Breast epithelium (tissue), 4 donors: ENCODE data around the gene LENG9. TPM values are rescaled to one million over a fixed set of nuclear protein-coding genes. Genes with fewer than 3 reads are reported as not detected.

Experiments used
- DNase-seq, 2 donors: peaks; one replicate each; pipeline ENCODE4 v3.0.0-alpha.2; 2019; ENCODE audit warnings: low spot score in 2 of 2
- H3K27ac ChIP-seq, 2 donors: fragments of 200-600 bp; sonication (generic) in 1 of 2; one replicate each; pipeline ENCODE4 v1.5.1; 2016 to 2019; ENCODE audit warnings: mild to moderate bottlenecking in 1 of 2
- H3K27me3 ChIP-seq, 2 donors: fragments of 200-600 bp; sonication (generic) in 1 of 2; one replicate each; pipeline versions ENCODE4 v1.5.1 to v1.6.0; 2017 to 2019; ENCODE audit warnings: control low read depth in 1 of 2, mild to moderate bottlenecking in 1 of 2
- H3K36me3 ChIP-seq: fragments of 200-600 bp; one replicate; pipeline ENCODE4 v1.5.1; 2019
- H3K4me1 ChIP-seq, 2 donors: fragments of 200-600 bp; sonication (generic); one replicate each; pipeline ENCODE4 v1.5.1; 2016 to 2019; ENCODE audit warnings: control low read depth in 1 of 2
- H3K4me3 ChIP-seq, 3 donors: fragments of 200-600 bp; sonication (generic); 1 replicate in 2 of 3; 2 replicates in 1 of 3; pipeline ENCODE4 v1.5.1; 2016 to 2019; ENCODE audit warnings: mild to moderate bottlenecking in 3 of 3, moderate library complexity in 2 of 3
- H3K9me3 ChIP-seq, 2 donors: fragments of 200-600 bp; sonication (generic) in 1 of 2; one replicate each; pipeline ENCODE4 v1.5.1; 2016 to 2019; ENCODE audit warnings: control low read depth in 1 of 2
- POLR2A ChIP-seq: fragments of 450-650 bp; IDR thresholded peaks from one replicate; pipeline ENCODE4 v1.6.1; 2016; ENCODE audit warnings: antibody characterized with exemption, mild to moderate bottlenecking, moderate library complexity
- POLR2AphosphoS5 ChIP-seq, 3 donors: sonication (generic); formaldehyde crosslinking; IDR thresholded peaks; one replicate each; pipeline ENCODE4 v1.6.1; 2017; ENCODE audit warnings: antibody characterized with exemption in 3 of 3
- intact Hi-C: fragments of 100-400 bp; cut with DNase I; formaldehyde crosslinking; loops from one replicate; pipeline ENCODE4 v1.15.1; 2023; ENCODE audit warnings: low total_unique reads
- total RNA-seq, 3 donors: library from RNA; depleted of rRNA; stranded (reverse); fragments of >200 nt; gene quantifications; one replicate each; pipeline ENCODE4 v1.1.0, GENCODE V29; 2016
- TF ChIP-seq, protein P1 (sequence below), 3 donors: fragments of 450-650 bp; IDR thresholded peaks; one replicate each; pipeline ENCODE4 v1.5.1; 2016 to 2017; ENCODE audit warnings: antibody characterized with exemption in 3 of 3, mild to moderate bottlenecking in 3 of 3, moderate library complexity in 3 of 3

LENG9 gene
- total RNA-seq, 3 donors from 2014 or later = 4.5 to 8.2 (median 4.8) TPM

DNA sequence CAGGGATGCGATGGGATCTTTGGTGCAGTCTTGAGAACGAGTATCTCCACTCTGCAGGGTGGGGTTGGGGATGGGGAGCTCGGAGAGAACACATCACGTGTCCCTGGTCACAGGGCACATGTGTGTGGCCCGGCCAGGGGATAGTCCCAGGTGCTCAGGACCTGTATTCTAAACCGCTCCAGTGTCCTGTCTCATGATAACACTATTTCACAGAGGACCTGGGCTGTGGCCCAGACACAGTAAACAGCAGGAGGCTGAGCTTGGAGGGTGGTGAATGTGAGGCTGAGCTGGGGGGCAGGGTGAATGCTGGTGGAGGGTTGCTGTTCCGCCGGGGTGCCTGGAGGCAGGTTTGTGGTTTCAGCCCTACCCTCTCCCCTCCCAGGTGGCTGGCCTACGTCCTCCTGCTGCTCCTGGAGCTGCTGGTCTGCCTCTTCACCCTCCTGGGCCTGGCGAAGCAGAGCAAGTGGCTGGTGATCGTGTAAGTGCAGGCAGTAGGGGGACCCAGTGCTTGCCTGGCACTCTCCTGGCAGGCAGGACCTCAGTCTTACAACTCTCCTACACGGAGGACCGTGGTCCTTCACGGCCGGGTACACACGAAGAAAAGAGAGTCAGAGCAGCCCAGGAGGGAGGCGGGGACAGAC lies 37.2 kb downstream of the LENG9 start:
- Histone ChIP-seq H3K9me3 (no peaks in the 10 kb centered on the region), H3K4me3 (no peak overlapping the region), H3K27me3 (peaks cover 0 to 12% of the 10 kb centered on the region in 2 donors), H3K27ac (no peak overlapping the region), H3K36me3 (no peaks in the 10 kb centered on the region), H3K4me1 (peaks cover 0 to 7% of the 10 kb centered on the region in 2 donors)
- intact Hi-C loops = no loop called here
- TF ChIP-seq POLR2A (no peak), POLR2AphosphoS5 (IDR thresholded peaks at IDR 0.05) (no peak)
- TF ChIP-seq, protein P1, sequence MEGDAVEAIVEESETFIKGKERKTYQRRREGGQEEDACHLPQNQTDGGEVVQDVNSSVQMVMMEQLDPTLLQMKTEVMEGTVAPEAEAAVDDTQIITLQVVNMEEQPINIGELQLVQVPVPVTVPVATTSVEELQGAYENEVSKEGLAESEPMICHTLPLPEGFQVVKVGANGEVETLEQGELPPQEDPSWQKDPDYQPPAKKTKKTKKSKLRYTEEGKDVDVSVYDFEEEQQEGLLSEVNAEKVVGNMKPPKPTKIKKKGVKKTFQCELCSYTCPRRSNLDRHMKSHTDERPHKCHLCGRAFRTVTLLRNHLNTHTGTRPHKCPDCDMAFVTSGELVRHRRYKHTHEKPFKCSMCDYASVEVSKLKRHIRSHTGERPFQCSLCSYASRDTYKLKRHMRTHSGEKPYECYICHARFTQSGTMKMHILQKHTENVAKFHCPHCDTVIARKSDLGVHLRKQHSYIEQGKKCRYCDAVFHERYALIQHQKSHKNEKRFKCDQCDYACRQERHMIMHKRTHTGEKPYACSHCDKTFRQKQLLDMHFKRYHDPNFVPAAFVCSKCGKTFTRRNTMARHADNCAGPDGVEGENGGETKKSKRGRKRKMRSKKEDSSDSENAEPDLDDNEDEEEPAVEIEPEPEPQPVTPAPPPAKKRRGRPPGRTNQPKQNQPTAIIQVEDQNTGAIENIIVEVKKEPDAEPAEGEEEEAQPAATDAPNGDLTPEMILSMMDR (IDR thresholded peaks at IDR 0.05) = no peak
- no peak for DNase-seq

DNA sequence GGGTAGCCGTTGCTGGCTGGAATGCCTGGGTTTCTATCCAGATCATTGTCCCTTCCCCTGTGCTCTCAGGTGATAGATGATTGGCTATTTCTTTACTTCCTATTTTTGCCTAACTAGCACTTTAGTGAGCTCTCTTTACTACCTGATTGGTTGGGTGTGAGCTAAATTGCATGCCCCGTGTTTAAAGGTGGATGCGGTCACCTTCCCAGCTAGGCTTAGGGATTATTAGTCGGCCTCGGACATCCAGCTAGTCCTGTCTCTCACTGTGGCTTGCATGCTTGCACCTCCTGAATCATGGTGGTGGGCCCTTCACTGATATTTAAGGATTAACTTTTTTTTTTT lies 38.2 kb downstream of the LENG9 start:
- intact Hi-C loops = no loop called here
- Histone ChIP-seq H3K4me1 (no peaks in the 10 kb centered on the region), H3K9me3 (no peaks in the 10 kb centered on the region), H3K4me3 (no peak overlapping the region), H3K36me3 (no peaks in the 10 kb centered on the region), H3K27me3 (peaks cover 0 to 17% of the 10 kb centered on the region in 2 donors), H3K27ac (no peak overlapping the region)
- no peak for DNase-seq
- no peak for TF ChIP-seq POLR2A
- TF ChIP-seq, protein P1 (IDR thresholded peaks at IDR 0.05) = no peak
- no peak for TF ChIP-seq POLR2AphosphoS5 (IDR thresholded peaks at IDR 0.05)

DNA sequence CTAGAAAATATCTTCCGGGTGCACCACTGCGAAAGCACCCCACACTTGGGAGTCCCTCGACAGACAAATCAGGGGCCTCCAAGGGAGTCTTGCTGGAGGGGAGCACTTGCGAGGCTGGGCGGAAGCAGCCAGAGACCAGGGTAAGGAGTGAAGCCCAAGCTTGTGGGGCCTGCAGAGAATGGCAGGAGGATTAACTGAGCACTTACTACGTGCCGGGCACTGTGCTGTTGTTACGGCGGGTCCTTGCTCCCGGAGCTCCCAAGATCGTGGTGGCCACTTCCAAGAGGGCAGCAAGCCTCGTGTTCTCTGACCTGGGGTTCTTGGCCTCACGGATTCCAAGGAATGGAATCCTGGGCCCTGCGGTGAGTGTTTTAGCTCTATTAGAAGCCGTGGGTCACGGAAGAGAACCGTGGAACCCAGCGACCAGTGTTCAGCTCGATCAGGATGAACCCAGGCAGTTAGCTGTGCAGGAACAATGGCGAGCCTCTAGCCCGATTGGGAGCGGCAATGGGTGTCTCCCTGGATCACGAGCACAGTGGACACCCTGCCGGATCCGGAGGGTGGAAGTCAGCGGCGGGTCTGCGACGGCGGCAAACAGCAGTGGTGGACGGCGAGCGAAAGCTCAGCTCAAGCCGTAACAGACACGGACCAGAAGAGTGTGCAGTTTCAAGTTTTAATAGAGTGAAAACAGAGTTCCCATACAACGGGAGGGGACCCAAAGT lies 38.8 kb downstream of the LENG9 start:
- Histone ChIP-seq H3K9me3 (no peaks in the 10 kb centered on the region), H3K27ac (no peak overlapping the region), H3K4me1 (no peaks in the 10 kb centered on the region), H3K4me3 (no peak overlapping the region), H3K36me3 (no peaks in the 10 kb centered on the region), H3K27me3 (peaks cover 0 to 18% of the 10 kb centered on the region in 2 donors)
- no peak for DNase-seq
- intact Hi-C loops = no loop called here
- TF ChIP-seq, protein P1 (IDR thresholded peaks at IDR 0.05) = no peak
- TF ChIP-seq POLR2A = no peak
- TF ChIP-seq POLR2AphosphoS5 (IDR thresholded peaks at IDR 0.05) = no peak

DNA sequence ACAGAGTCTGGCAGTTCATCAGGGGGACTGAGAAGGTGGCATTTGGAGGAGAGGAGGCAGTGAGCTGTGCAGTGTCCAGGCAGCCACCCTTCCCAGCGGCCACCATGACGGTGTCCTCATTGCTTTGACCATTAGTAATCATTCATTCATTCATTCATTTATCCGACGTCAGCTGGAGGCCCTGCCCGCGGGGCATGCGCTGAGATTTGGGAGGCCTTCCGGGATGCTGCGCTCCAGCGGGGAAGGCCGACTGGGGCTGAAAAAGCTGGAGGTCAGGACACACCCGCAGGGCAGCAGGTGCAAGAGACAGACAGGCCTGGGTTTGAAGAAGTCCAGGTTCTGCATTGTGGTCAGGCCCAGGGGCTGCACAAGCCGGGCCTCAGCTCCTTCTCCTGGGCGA lies 39.4 kb downstream of the LENG9 start:
- no peaks in the 10 kb centered on the region for H3K36me3 ChIP-seq
- no peaks in the 10 kb centered on the region for H3K4me1 ChIP-seq
- TF ChIP-seq POLR2AphosphoS5 (IDR thresholded peaks at IDR 0.05) (no peak), POLR2A (no peak)
- TF ChIP-seq, protein P1 (IDR thresholded peaks at IDR 0.05) = no peak
- intact Hi-C loops = no loop called here
- peaks cover 0 to 16% of the 10 kb centered on the region in 2 donors for H3K27me3 ChIP-seq
- no peak overlapping the region for H3K27ac ChIP-seq
- no peak overlapping the region for H3K4me3 ChIP-seq
- no peaks in the 10 kb centered on the region for H3K9me3 ChIP-seq
- no peak for DNase-seq

DNA sequence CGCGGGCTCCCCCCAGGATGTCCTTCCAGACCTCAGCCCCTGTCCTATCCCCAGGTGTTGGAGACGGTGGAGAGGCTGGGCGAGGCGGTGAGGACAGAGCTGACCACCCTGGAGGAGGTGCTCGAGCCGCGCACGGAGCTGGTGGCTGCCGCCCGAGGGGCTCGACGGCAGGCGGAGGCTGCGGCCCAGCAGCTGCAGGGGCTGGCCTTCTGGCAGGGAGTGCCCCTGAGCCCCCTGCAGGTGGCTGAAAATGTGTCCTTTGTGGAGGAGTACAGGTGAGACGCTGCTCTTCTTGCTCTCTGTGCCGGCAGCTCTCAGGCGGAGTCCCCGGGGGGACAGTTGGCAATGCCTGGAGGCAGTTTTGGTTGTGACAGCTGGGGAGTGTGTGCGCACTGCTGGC lies 41.4 kb downstream of the LENG9 start:
- no peak overlapping the region for H3K27ac ChIP-seq
- DNase-seq = no peak
- TF ChIP-seq POLR2A (no peak), POLR2AphosphoS5 (IDR thresholded peaks at IDR 0.05) (no peak)
- TF ChIP-seq, protein P1 (IDR thresholded peaks at IDR 0.05) = no peak
- no peaks in the 10 kb centered on the region for H3K36me3 ChIP-seq
- peaks cover 0 to 17% of the 10 kb centered on the region in 2 donors for H3K27me3 ChIP-seq
- H3K9me3 ChIP-seq = no peaks in the 10 kb centered on the region
- intact Hi-C loops = no loop called here
- no peak overlapping the region for H3K4me3 ChIP-seq
- no peaks in the 10 kb centered on the region for H3K4me1 ChIP-seq
